Measurements from ENCODE around the gene NFKBIZ. TPM values are rescaled to one million over a fixed set of nuclear protein-coding genes. Genes with fewer than 3 reads are reported as not detected.

NFKBIZ gene
- total and polyA plus RNA-seq, 9 of the 15 experiments (the other 6 are each of a cell fraction or from before 2014, with no cell fraction given): 1.2 to 13.7 (median 5.7) TPM

DNA sequence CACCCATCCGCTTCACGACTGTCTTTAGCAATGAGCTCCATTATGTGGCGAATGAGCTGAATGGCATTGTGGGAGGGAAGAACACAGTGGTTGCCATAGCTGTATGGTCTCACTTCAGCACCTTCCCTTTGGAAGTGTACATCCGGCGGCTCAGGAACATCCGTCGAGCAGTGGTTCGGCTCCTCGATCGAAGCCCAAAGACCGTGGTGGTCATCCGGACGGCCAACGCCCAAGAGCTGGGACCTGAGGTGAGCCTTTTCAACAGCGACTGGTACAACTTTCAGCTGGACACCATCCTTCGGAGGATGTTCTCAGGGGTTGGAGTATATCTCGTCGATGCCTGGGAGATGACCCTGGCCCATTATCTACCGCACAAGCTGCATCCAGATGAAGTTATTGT lies 27.8 kb upstream of the NFKBIZ start:
- no peaks in the 10 kb centered on the region for H3K4me1 ChIP-seq (replicated peaks in 1 of 2; ENCODE audit: control insufficient read depth in 2 of 2, insufficient read depth in 2 of 2, low read length in 2 of 2)
- FAIRE-seq: no peak

More for the DNA sequence above, 27.8 kb upstream of the NFKBIZ start:
- ChIA-PET CTCF (ENCODE audit: low intra/inter-chr PET ratio) (no interaction called here), POLR2A (no interaction called here)
- Histone ChIP-seq H3K27ac (ENCODE audit: extremely low read depth, low read depth, low read length) (no peak overlapping the region), H3K79me2 (ENCODE audit: control insufficient read depth, insufficient read depth, low read length) (no peaks in the 10 kb centered on the region), H3K4me2 (ENCODE audit: insufficient read depth, low read length) (no peak overlapping the region), H4K20me1 (replicated peaks; ENCODE audit: control insufficient read depth, insufficient read depth, low read length) (no peaks in the 10 kb centered on the region), H3K36me3 (ENCODE audit: control insufficient read depth, insufficient read depth, low read length) (no peaks in the 10 kb centered on the region), H3K27me3 (ENCODE audit: control insufficient read depth in 2 of 2, insufficient read depth in 2 of 2, low read length in 2 of 2) (no peaks in the 10 kb centered on the region), H3K9me1 (ENCODE audit: control insufficient read depth, insufficient read depth, low read length) (no peaks in the 10 kb centered on the region), H3K4me3 (no peak overlapping the region), H3K9ac (ENCODE audit: insufficient read depth in 1 of 2, low read depth in 2 of 2, low read length in 2 of 2) (no peak overlapping the region), H2AFZ (ENCODE audit: low read depth, low read length) (no peak overlapping the region), H3K9me3 (replicated peaks; ENCODE audit: control insufficient read depth, insufficient read depth, low read depth, low read length) (no peaks in the 10 kb centered on the region)
- no peak for DNase-seq (ENCODE audit: extremely low read depth in 1 of 4, low spot score in 3 of 4)
- in situ Hi-C loops (cut with MboI) (loop anchor here (25.0 kb wide), 1 partner anchor 716 kb away; no protein-coding TSS in a partner anchor), intact Hi-C loops (cut with micrococcal nuclease) (no loop called here)
- BruUV-seq (replicated peaks): no TSS peak
- ATAC-seq: no peak
- WGBS (ENCODE audit: insufficient coverage, low coverage, missing lambda C conversion rate): 65% methylated on average over 19 of the region's 19 CpGs
- TF ChIP-seq RBM14 (IDR thresholded peaks at IDR 0.05; ENCODE audit: borderline replicate concordance, insufficient read depth, low read depth, low read length) (no peak), SRSF7 (optimal IDR thresholded peaks at IDR 0.05; ENCODE audit: low read depth, low read length) (no peak), ZFP30 (CRISPR knock-in tag; IDR thresholded peaks at IDR 0.05; ENCODE audit: borderline replicate concordance) (no peak), KLF16 (IDR thresholded peaks at IDR 0.05) (no peak), ATF7 (IDR thresholded peaks at IDR 0.05) (no peak), GTF3C2 (IDR thresholded peaks at IDR 0.05; ENCODE audit: borderline replicate concordance, extremely low read depth, insufficient read length) (no peak), GATAD2A (IDR thresholded peaks at IDR 0.05) (no peak), MTA1 (IDR thresholded peaks at IDR 0.05; ENCODE audit: borderline replicate concordance) (no peak), BRF1 (IDR thresholded peaks at IDR 0.05; ENCODE audit: borderline replicate concordance, extremely low read depth, insufficient read length) (no peak), SLC30A9 (CRISPR knock-in tag; IDR thresholded peaks at IDR 0.05) (no peak), DACH1 (IDR thresholded peaks at IDR 0.05; ENCODE audit: partially characterized antibody) (no peak)
